ENCODE data around the gene SORCS2.
A peak's percentile ranks its signal among the peaks of the same experiment; 100 is the strongest.

Gene SORCS2

DNA sequence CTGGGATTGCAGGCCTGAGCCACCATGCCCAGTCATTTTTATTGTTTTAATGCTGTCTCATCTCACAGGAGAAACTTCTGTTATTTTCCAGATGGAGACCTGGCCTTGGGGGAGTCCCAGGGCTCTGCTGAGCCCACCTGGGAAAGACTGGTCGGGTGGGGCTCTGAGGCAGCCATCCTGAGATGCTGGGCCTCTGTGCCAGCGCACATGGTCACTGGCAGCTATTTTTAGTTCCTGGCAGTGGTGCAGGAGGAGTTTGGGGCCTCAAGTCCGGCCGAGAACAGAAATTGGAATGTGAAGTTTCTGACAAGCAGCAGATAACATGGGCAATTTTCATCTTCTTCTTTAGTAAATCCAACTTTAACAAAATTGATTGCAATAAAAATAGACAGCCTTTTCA, 44.5 kb downstream of the SORCS2 start:
- no peaks in the 10 kb centered on the region for H3K36me3 ChIP-seq (ENCODE audit: control insufficient read depth, low read length)
- no peaks in the 10 kb centered on the region for H3K4me1 ChIP-seq (ENCODE audit: control insufficient read depth, low read length)
- peaks cover 9% of the 10 kb centered on the region for H3K9me3 ChIP-seq (ENCODE audit: control insufficient read depth, insufficient read depth, low read length)
- no peaks in the 10 kb centered on the region for H3K79me2 ChIP-seq (ENCODE audit: control insufficient read depth, low read length)
- no peaks in the 10 kb centered on the region for H3K27me3 ChIP-seq (ENCODE audit: control insufficient read depth, low read length)
- no peak overlapping the region for H3K27ac ChIP-seq (ENCODE audit: low read depth, low read length)
- H3K9me2 ChIP-seq (replicated peaks; ENCODE audit: control insufficient read depth, low read length), result no peaks in the 10 kb centered on the region
- H4K20me1 ChIP-seq (ENCODE audit: control insufficient read depth, insufficient read depth, low read depth, low read length), result no peaks in the 10 kb centered on the region
- no peaks in the 10 kb centered on the region for H3F3A ChIP-seq (ENCODE audit: control insufficient read depth, insufficient read depth)
- H3K4me2 ChIP-seq (ENCODE audit: low read length), result no peak overlapping the region
- no peak for TF ChIP-seq EZH2phosphoT487 (IDR thresholded peaks at IDR 0.05; ENCODE audit: borderline replicate concordance, low read length)
- TF ChIP-seq CTCF (IDR thresholded peaks at IDR 0.05; ENCODE audit: low read depth, low read length, poor library complexity, severe bottlenecking), result no peak
- H3K4me3 ChIP-seq (ENCODE audit: low read length), result no peak overlapping the region

DNA sequence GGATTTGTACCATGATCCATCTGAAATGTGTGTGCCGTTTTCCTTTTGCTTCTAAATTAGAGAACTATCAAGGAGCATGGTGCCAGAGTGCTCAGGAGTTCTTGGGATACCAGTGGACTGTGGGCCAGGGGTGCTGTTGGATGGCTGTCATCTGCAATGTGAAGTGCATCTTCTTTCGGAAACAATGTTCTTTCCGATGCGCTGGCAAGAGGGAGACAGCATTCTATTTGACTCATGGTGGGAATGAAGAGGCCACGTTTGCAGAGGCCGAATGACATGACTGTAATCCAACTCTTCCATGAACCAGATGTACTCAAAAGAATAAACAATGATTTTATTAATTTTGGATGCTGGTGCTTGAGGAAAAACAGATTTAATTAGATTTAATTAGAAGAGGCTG, 45.5 kb downstream of the SORCS2 start:
- no peaks in the 10 kb centered on the region for H3K79me2 ChIP-seq (ENCODE audit: control insufficient read depth, low read length)
- peaks cover 9% of the 10 kb centered on the region for H3K9me3 ChIP-seq (ENCODE audit: control insufficient read depth, insufficient read depth, low read length)
- TF ChIP-seq EZH2phosphoT487 (IDR thresholded peaks at IDR 0.05; ENCODE audit: borderline replicate concordance, low read length) (no peak), CTCF (IDR thresholded peaks at IDR 0.05; ENCODE audit: low read depth, low read length, poor library complexity, severe bottlenecking) (no peak)

GRCh38 chr4:7238300-7238960, 46.1 kb downstream of the SORCS2 start:
- TF ChIP-seq EZH2phosphoT487 (IDR thresholded peaks at IDR 0.05; ENCODE audit: borderline replicate concordance, low read length) (no peak), CTCF (IDR thresholded peaks at IDR 0.05; ENCODE audit: low read depth, low read length, poor library complexity, severe bottlenecking) (peak; percentile 57)
- Histone ChIP-seq H4K20me1 (ENCODE audit: control insufficient read depth, insufficient read depth, low read depth, low read length) (no peaks in the 10 kb centered on the region), H3K27me3 (ENCODE audit: control insufficient read depth, low read length) (no peaks in the 10 kb centered on the region), H3K4me1 (ENCODE audit: control insufficient read depth, low read length) (no peaks in the 10 kb centered on the region), H3F3A (ENCODE audit: control insufficient read depth, insufficient read depth) (no peaks in the 10 kb centered on the region), H3K9me3 (ENCODE audit: control insufficient read depth, insufficient read depth, low read length) (peaks cover 9% of the 10 kb centered on the region), H3K79me2 (ENCODE audit: control insufficient read depth, low read length) (no peaks in the 10 kb centered on the region), H3K4me3 (ENCODE audit: low read length) (no peak overlapping the region), H3K36me3 (ENCODE audit: control insufficient read depth, low read length) (no peaks in the 10 kb centered on the region), H3K9me2 (replicated peaks; ENCODE audit: control insufficient read depth, low read length) (no peaks in the 10 kb centered on the region), H3K27ac (ENCODE audit: low read depth, low read length) (no peak overlapping the region), H3K4me2 (ENCODE audit: low read length) (no peak overlapping the region)

More for the DNA sequence above, 45.5 kb downstream of the SORCS2 start:
- H3K4me2 ChIP-seq (ENCODE audit: low read length), result no peak overlapping the region
- no peaks in the 10 kb centered on the region for H4K20me1 ChIP-seq (ENCODE audit: control insufficient read depth, insufficient read depth, low read depth, low read length)
- H3K36me3 ChIP-seq (ENCODE audit: control insufficient read depth, low read length), result no peaks in the 10 kb centered on the region
- no peaks in the 10 kb centered on the region for H3K9me2 ChIP-seq (replicated peaks; ENCODE audit: control insufficient read depth, low read length)
- H3K27ac ChIP-seq (ENCODE audit: low read depth, low read length), result no peak overlapping the region
- no peaks in the 10 kb centered on the region for H3F3A ChIP-seq (ENCODE audit: control insufficient read depth, insufficient read depth)
- no peak overlapping the region for H3K4me3 ChIP-seq (ENCODE audit: low read length)
- H3K4me1 ChIP-seq (ENCODE audit: control insufficient read depth, low read length), result no peaks in the 10 kb centered on the region
- H3K27me3 ChIP-seq (ENCODE audit: control insufficient read depth, low read length), result no peaks in the 10 kb centered on the region

All from DOHH2 (cell line).